DMS53 treated with DMSO at 0.1 percent for 48 hours (cell line): ENCODE measurements around the gene DYNLL1.
"Not testable (repeated sequence)": the region's sequence is repeated elsewhere in the genome, so short reads cannot be mapped to it uniquely, and the experiment has no call there.

Source experiments
- DNase-seq: peaks from one replicate; lab custom pipeline; 2025; ENCODE audit not compliant: unreplicated experiment; lab: John Stamatoyannopoulos, UW

DYNLL1 gene

DNA sequence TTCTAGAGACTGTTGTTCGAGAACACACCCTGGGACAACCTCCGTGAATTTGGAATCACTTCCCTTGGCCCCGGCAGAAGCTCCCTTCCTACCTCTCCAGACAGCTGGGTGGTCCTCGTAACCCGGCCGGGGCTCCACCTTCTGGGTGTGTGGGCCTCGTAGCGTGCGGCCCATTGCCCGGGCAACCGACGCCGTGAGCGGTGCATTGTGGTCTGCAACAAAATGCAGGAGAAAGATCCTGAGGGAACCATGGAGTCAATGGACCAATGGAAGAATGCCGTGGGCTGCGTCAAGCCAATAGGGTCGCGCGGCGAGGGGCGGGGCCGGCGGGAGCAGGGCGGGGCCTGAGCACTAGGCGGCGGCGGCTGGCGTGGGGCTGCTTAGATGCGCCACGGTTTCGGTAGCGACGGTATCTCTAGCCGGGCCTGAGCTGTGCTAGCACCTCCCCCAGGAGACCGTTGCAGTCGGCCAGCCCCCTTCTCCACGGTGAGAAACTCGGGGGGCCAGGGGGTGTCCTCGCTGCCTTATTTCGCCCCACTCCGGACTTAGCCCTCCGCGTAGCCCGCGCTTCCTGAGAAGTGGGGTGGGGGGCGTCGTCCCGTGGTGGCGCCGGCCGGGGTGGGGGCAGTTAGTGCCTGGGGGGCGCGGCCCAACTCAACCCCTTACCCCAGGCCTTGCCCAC, at the start of gene DYNLL1:
DYNLL1 (plus strand) TSS at position 383 of the 682 bp plus-strand sequence. CDS start 309 bp downstream, outside the sequence.
- peak; percentile 96 for DNase-seq

DNA sequence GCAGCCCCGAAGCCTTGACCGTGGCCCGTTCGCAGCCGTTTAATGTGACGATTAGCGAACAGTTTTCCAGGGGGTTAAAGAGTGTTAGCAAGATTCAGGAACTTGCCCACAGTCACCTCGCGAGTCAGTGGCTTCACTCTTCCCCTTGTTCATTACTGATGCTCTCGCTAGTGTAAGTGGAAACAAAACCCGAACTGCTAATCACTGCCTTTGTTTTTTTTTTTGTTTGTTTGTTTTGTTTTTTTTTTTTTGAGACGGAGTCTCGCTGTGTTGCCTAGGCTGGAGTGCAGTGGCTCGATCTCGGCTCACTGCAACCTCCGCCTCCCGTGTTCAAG, 49.1 kb upstream of the DYNLL1 start:
- DNase-seq: peak; percentile 69

DNA sequence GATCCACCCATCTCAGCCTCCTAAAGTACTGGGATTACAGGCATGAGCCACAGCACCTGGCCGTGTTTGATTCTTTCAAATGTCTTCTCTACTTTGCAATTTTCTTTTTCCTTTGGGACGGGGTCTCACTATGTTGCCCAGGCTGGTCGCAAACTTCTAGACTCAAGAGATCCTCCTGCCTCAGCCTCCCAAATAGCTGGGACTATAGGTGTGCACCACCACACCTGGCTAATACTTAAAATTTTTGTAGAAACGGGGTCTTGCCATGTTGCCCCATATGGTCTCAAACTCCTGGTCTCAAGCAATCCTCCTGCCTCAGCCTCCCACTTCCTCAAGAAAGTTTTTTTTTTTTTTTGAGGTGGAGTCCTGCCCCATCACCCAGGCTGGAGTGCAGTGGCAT, 47.9 kb upstream of the DYNLL1 start:
- no peak for DNase-seq

DNA sequence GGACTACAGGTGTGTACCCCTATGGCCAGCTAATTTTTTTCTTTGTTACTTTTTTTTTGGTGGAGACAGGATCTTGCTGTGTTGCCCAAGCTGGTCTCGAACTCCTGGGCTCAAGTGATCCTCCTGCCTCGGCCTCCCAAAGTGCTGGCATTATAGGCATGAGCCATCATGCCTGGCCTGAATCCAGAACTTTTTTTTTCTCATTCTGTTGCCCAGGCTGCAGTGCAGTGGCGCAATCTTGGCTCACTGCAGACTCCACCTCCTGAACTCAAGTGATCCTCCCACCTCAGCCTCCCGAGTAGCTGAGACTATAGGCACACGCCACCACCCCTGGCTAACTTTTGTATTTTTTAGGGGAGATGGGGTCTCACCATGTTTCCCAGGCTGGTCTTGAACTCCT, 43.4 kb upstream of the DYNLL1 start:
- not testable (repeated sequence) for DNase-seq

DNA sequence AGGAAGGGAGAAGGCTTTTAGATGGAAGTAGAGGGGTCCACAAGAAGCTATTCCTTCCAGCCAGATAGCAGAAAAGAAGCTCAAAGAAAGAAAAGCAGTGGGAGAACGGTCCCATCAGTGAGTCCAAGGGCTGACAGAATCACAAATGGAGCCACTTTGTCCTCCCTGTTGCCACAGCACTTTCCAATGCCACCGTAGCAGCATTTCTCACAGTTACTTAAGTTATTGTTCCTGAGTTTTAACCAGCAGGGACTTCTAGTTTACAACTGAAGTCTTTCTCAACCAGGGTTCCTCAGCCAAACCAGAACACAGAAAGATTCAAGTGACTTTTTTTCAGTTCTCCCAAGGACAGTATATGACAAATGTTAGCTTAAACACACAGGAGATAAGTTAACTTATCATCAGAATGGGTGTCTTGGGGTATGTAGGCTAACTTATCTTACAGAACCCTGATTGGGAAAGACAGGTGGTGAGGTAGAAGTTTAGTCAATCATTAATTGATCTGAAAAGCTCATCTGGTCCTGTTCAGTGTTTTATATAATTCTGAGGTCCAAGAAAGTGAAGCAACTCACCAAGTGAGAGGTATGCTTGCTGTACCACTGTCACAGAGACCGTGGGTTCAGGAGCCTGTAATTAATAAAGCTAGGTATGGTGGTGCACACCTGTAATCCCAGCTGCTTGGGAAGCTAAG, 42.7 kb upstream of the DYNLL1 start:
- DNase-seq: no peak

DNA sequence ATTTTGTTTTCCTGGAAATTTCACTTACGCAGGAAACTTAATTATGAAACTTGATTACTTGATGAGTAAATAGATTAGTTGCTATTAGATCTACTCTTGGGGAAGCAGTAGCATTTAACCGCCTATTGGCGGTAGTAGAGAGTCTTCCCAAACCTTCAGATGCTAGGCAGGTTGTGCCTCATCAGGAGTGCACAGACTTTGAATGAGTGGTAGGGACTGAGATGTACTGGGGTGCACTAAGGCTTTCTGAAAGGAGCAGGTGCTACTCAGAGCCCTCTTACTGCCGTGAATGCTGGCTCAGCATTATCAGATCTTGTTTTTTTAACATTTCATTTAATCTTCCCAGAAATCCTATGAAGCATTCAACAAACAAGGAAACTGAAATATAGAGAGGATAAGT, 41.9 kb upstream of the DYNLL1 start:
- peak; percentile 31 for DNase-seq

DNA sequence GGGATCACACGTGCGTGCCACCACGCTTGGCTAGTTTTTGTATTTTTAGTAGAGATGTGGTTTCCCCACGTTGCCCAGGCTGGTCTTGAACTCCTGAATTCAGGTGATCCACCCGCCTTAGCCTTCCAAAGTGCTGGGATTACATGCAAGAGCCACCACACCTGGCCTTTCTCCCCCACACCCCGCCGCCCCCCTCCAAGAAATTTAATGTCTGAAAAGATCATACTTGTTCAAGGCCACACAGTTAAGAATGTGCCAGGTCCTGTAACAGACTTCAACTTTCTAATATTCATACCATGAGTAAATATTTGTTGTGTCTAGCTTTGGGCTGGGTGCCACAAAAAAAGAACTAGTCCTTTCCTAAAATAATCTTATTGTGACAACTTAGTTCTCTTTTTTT, 40.6 kb upstream of the DYNLL1 start:
- no peak for DNase-seq

DNA sequence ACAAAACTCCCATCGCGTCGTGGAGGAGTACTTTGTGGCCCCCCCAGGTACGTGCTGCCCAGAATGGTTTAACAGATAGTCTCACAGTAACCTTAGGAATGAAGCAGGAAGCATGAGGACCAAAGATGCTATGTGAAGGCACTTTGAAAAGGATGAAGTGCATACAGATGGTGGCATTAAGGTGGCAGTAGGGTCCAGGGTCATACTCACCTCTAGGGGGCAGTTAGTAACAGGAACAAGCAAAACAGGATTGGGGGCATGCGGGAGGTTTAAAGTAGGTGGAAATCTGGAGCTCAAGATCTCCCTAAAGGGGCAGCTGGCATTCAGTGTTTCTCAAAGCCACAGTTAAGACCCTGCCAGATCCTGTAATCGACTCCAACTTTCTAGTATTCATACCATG, 38.8 kb upstream of the DYNLL1 start:
- DNase-seq: no peak

DNA sequence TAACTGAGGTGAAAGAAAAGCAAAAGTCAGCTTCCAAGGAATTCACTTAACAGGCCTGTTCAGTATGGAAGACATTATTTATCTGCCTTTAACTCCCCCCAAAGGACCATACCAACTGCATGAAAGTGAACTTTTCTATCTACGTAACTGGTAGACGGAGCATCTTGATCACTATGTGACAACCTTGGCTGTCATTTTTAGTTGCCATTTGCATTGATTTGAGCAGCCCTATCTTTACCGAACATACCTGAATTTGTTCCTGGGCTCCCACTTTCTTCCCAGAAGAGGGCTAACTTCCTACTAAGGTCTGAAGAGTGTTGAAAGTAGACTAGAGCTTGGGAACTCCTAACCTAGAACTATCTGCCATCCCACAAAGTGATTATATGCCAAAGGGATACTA, 35.8 kb upstream of the DYNLL1 start:
- DNase-seq: no peak

DNA sequence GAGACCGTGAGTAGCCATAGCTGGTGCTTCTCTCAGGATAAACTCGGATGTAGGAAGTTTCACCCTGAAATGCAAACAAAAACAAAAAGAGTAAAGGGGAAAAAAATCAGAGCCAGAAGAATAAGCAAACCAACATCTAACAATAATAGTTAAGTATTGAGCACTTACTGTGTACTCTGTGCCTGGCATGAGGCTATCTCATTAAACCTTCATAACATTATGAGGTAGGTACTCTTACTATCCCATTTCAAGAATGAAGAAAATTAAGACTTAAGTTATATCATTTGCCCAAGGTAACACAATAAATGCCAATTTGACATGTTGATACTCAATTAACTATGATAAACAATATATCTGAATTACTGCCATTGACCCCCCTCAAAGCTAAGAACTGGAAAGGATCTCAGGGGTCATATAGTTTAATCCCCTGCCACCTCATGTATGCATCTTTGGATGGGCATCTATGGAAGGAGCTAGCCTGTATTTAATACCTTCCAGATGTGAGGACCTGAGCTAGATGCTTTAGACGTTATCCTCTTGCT, 33.7 kb upstream of the DYNLL1 start:
- no peak for DNase-seq

DNA sequence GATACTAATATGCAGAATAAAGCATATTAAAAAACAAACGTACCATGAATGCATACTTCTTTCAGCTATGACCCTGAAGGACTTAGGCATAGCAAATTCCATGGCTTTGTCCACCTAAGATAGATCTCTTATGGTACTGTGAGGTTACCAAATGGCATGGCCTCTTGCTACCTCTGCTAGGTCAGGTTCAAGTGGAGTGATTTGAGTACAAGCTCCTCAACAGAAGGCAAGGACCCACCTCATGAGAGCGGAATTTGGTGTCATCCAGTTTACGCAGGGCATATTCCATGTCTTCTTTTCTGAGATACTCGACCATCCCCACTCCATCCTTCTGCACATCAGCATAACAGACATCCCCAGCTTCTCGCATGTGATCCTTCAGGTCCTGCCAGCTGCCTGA, 32.2 kb upstream of the DYNLL1 start:
- DNase-seq: no peak

DNA sequence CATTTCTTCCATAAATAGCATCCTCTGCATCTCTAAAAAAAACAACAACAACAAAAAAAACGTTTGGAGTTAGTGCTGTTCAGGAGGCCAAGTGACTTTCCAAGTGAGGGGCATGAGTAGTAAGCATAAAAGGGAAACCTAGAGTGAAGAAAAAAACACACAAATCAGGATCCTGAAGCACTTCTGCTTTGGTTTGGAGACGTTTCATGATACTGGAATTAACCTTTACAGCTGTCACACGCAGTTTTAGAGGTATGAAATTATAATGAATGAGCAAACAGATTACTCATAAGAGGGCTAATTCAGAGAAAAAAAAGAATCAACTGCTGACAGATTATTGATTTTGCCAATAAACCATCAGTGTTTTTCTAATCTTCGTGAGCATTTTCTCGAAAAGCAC, 30.2 kb upstream of the DYNLL1 start:
- DNase-seq: no peak

DNA sequence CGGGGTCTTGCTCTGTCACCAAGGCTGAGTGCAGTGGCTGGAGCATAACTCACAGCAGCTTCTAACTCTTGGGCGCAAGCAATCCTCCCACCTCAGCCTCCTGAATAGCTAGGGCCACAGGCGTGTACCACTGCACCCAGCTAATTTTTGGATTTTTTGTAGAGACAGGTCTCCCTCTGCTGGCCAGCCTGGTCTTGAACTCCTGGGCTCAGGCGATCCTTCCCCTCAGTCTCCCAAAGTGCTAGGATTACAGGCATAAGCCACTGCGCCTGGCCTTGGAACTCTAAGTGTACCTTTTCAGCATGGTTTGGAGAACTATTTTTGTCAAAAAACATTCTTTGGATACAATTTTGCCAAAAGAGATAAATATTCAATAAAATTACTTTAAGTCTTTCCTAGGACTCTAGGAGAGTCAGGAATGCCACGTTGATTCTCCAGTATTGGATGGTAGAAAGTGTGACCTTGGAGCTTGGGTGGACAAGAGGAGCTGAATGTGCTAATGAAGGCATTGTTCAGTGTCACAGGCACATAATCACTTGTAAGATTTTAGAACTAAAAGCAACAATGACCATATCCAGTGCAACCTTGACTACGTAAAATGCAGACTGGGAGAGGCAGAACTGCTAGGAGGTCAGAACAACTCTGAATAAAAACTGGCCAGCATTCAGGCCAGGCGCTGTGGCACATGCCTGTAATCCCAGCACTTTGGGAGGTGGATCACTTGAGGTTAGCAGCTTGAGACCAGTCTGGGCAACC, 29.2 kb upstream of the DYNLL1 start:
- DNase-seq: no peak

DNA sequence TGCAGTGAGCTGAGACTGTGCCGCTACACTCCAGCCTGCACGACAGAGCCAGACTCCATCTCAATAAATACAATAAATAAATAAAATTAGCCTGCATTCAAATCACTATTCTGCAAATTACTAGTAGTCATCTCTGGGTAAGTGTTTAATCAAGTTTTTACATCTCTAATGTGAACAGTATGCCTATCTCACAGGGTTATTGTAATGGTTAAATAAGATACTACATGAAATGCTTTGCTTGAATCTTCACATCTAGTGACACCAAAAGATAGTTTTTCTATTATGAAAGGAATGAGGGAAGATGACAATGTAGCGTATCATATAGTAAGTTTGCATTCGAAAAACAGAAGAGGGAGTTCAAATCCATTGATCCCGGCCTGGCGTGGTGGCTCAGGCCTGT, 28.5 kb upstream of the DYNLL1 start:
- no peak for DNase-seq

DNA sequence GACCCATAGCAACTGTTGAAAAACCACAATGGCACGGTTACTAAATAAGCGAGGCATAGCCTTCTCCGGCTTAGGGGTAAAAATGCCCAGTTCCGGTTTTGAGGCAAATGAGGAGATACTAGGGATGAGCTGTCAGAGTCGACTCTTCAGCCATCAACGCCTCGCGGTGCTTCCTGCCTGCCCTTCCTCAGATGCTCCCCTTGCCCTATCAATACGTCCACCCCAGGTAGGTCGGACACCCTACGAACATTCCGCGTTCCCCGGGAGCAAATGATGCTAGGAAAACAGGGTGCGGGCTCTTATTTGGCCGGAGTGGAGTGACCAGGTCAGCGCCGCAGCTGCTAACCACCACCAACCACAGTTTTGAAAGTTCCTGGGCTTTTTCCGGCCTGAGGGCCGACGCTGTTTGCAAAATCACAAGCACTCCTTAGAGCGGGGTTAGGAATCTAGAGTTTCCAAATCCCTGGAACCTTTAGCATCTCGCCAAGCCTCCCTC, 27.5 kb upstream of the DYNLL1 start:
- DNase-seq: peak; percentile 52

DNA sequence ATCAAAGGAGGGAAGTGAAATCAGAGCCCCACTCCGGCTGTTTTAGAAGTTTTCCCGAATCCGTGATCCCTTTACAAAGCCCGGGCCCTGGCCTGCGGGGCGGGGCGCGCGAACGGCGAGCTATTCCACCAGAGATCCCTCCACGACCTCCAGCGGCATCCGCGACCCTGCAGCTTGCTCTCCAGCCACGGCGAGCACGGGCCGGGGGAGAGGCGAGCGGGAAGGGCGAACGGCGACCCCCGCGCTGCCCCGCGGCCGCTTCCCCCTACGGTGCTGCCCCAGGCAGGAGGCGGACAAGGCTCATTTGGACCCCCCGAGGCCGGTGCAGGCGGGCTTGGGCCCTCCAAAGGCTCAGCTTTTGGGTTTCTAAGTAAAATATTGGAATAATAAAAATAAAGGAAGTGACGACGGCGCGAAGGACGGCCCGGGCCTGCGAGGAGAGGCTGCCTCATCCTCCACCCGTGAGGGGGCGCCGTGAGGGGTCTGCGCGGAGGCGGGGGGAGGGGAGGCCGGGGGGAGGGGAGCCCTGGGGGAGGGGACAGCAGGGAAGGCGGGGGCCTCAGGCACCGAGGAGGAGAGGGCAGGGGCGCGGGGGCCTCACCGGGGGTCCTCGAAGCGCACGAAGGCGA, 27.0 kb upstream of the DYNLL1 start:
- DNase-seq: no peak

DNA sequence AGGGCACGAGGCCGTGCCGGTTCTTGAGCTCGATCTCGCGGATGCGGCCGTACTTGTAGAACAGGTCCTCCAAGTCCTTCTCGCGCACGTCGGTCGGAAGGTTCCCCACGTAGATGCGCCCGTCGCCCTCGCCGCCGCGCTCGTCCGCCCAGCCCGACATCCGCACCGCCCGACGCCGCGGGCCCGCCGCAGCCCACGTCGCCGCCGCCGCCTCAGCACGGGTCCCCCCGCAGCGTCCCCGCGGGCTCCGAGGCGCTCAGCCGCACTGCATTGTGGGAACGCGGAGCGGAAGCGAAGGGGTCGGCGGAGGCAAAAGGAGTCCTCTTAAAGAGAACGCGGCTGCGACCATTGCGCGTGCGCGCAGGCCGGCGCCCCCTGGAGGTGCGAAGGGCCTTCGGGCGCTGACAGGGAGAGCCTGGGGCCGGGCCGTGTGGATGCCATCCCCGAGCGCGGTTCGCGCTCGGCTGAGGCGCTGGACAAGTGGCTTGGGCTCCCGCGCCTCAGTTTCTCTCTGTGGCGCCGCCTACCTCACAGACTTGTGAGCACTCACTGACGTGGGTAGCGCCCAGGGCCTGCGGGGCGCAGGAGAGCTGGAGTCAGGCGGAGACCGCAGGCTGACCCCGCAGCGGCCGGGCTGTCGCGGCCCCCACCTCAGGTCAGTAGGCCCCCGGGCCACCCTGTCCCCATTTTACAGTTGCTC, 26.3 kb upstream of the DYNLL1 start, which contains the start of gene SRSF9:
SRSF9 (minus strand) TSS at position 299 of the 700 bp plus-strand sequence; CDS start at position 160, 139 bp downstream.
- peak; percentile 93 for DNase-seq

DNA sequence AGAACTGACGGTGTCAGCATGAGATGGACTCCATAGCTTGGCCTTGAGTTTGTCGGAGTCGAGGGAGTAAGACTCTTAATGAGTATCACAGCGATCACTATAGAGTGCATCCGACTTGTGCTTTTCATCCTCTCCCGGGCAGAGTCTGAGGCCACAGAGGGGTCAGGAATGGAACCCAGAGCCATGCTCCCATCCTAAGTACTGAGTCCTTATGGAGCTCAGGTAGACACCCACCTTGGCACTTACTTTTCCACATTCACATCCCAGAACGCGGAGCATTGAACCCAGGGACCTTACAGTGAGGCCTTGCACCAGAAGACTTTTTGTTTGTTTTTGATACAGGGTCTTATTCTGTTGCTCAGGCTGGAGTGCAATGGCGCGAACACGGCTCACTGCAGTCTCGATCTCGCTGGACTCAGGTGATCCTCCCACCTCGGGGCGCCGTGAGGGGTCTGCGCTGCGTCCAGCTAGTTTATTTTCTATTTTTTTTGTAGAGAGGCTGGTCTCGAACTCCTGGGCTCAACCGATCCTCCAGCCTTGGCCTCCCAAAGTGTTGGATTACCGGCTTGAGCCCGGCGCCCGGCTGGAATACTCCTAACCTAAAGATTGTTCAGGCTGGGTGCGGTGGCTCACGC, 25.6 kb upstream of the DYNLL1 start:
- no peak for DNase-seq

DNA sequence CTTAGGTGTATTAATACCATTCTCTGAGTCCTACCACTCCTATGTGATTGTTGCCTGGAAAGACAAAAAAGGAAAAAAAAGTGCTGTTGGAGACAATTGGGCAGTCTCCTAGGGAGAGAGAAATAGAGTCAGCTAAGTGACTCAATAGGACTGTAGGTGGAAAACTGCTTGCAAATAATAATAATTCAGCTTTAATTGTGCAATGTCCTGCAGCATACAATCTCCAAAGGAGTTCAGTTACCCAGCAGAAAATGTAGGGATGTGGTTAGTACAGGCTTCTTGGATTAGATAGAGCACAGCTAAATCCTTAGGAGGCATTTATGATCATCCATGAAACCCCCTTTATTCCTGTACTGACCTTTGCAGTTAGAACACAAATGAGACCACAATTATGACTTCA, 23.4 kb upstream of the DYNLL1 start:
- no peak for DNase-seq
